SJSA1 (cell line): Measurements from ENCODE around the gene THSD4. TPM values are rescaled to one million over a fixed set of nuclear protein-coding genes. Genes with fewer than 3 reads are reported as not detected.
A peak's percentile ranks its signal among the peaks of the same experiment; 100 is the strongest.

Source experiments
- DNase-seq, 2 experiments: peaks; one replicate each; pipeline ENCODE4 v3.0.0-alpha.2; 2015 to 2020; ENCODE audit warnings: low spot score in 2 of 2, low read depth in 1 of 2
- H3K27ac ChIP-seq: fragments of 250-450 bp; sonication (Bioruptor Pico); 2 replicates; pipeline ENCODE4 v1.5.1; 2020; ENCODE audit warnings: mild to moderate bottlenecking, moderate library complexity
- H3K27me3 ChIP-seq: fragments of 250-450 bp; sonication (Bioruptor Pico); replicated peaks from 2 replicates; pipeline ENCODE4 v1.5.1; 2020; ENCODE audit warnings: mild to moderate bottlenecking, moderate library complexity
- H3K36me3 ChIP-seq: fragments of 250-450 bp; sonication (Bioruptor Pico); 2 replicates; pipeline ENCODE4 v1.5.1; 2020; ENCODE audit warnings: mild to moderate bottlenecking
- H3K4me1 ChIP-seq: fragments of 250-450 bp; sonication (Bioruptor Pico); replicated peaks from 2 replicates; pipeline ENCODE4 v1.6.1; 2021; ENCODE audit warnings: mild to moderate bottlenecking
- H3K4me3 ChIP-seq: fragments of 250-450 bp; sonication (Bioruptor Pico); 2 replicates; pipeline ENCODE4 v1.5.1; 2020; ENCODE audit warnings: mild to moderate bottlenecking
- H3K9me3 ChIP-seq: fragments of 250-450 bp; sonication (Bioruptor Pico); replicated peaks from 2 replicates; pipeline ENCODE4 v1.5.1; 2020; ENCODE audit warnings: mild to moderate bottlenecking
- total RNA-seq: library from RNA; depleted of rRNA; stranded (reverse); fragments of >200 nt; shearing (Covaris generic); gene quantifications from 2 replicates; pipeline ENCODE4 v1.2.3, GENCODE V29; 2014

THSD4 gene
- total RNA-seq, 1 experiment from 2014 or later = 14.6 TPM

- no peak for DNase-seq
These were observed 368.8 kb downstream of the THSD4 start for GRCh38 chr15:71484080-71484479.

GRCh38 chr15:71485094-71485693, 369.9 kb downstream of the THSD4 start:
- DNase-seq = no peak

More at GRCh38 chr15:71484080-71484479, 368.8 kb downstream of the THSD4 start:
- Histone ChIP-seq H3K27me3 (no peaks in the 10 kb centered on the region), H3K9me3 (no peaks in the 10 kb centered on the region), H3K27ac (no peak overlapping the region), H3K4me3 (no peak overlapping the region), H3K4me1 (no peaks in the 10 kb centered on the region), H3K36me3 (no peaks in the 10 kb centered on the region)

GRCh38 chr15:71489570-71489969, 374.3 kb downstream of the THSD4 start:
- Histone ChIP-seq H3K36me3 (no peaks in the 10 kb centered on the region), H3K9me3 (no peaks in the 10 kb centered on the region), H3K27ac (no peak overlapping the region), H3K4me3 (no peak overlapping the region), H3K27me3 (no peaks in the 10 kb centered on the region), H3K4me1 (no peaks in the 10 kb centered on the region)
- no peak for DNase-seq

More at GRCh38 chr15:71485094-71485693, 369.9 kb downstream of the THSD4 start:
- H3K27me3 ChIP-seq = no peaks in the 10 kb centered on the region
- no peak overlapping the region for H3K4me3 ChIP-seq
- no peaks in the 10 kb centered on the region for H3K9me3 ChIP-seq
- no peaks in the 10 kb centered on the region for H3K36me3 ChIP-seq
- H3K27ac ChIP-seq = no peak overlapping the region
- H3K4me1 ChIP-seq = no peaks in the 10 kb centered on the region

GRCh38 chr15:71493526-71493925, 378.3 kb downstream of the THSD4 start:
- Histone ChIP-seq H3K36me3 (no peaks in the 10 kb centered on the region), H3K9me3 (no peaks in the 10 kb centered on the region), H3K27me3 (no peaks in the 10 kb centered on the region), H3K27ac (no peak overlapping the region), H3K4me1 (peaks cover 8% of the 10 kb centered on the region), H3K4me3 (no peak overlapping the region)
- no peak for DNase-seq

DNA sequence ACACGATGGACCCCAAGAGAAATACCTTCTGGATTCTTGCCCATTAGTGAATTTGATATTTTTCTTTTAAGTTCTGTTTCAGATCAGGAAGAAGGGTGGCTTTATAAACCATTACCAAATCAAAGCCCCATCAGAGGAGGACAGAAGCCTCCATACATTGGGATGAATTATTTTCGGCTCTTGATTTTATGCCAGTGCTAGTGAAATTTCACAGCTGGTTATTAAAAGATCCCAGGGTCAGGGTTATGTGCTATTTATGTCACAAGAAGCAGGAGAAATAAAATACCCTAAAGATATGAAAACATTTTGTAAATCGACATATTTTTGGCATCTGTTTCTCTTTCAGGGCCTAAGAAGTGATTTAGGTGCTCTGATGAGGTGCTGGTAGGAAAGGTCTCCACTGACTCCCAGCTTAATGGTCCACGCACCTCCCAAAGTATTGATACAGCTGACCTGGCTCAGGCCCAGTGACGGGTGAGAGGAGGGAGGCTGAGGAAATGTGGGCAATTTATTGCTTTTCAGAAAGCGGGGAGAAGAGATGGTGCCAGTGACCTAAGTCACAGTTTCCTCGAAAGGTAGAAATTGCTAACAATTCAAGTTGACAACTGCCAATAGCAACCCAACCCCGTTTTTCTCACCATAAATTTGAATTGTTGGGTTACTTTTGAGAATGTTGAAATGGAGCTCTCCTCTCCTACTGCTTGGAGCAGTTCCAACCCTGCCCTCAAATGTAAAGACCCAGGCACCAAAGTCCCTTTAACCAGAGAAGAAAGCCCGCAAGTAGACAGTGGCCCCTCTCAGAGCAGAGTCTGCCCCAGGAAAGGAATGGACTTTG, 379.5 kb downstream of the THSD4 start:
- H3K9me3 ChIP-seq = no peaks in the 10 kb centered on the region
- no peak for DNase-seq
- no peaks in the 10 kb centered on the region for H3K36me3 ChIP-seq
- H3K27ac ChIP-seq = no peak overlapping the region
- no peak overlapping the region for H3K4me3 ChIP-seq
- H3K4me1 ChIP-seq = peaks cover 8% of the 10 kb centered on the region
- H3K27me3 ChIP-seq = no peaks in the 10 kb centered on the region

DNA sequence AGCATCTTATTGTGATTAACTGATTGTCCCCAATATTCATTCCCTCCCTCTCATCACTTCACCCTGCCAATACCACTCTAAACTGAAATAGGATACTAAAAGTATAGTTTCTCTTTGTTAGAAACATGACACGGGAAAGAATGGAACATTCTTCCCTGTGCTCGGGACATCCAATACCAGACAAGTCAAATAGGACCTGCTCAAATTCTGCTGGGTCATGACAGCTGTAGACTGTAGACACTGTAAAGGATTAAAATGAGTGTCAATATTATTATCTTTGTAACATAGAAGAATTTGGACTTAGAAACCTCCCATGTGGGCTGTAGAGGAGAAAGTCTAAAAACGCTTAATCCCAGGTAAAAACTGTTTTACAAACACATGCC, 380.1 kb downstream of the THSD4 start:
- no peak overlapping the region for H3K4me3 ChIP-seq
- DNase-seq = no peak
- H3K27ac ChIP-seq = no peak overlapping the region

DNA sequence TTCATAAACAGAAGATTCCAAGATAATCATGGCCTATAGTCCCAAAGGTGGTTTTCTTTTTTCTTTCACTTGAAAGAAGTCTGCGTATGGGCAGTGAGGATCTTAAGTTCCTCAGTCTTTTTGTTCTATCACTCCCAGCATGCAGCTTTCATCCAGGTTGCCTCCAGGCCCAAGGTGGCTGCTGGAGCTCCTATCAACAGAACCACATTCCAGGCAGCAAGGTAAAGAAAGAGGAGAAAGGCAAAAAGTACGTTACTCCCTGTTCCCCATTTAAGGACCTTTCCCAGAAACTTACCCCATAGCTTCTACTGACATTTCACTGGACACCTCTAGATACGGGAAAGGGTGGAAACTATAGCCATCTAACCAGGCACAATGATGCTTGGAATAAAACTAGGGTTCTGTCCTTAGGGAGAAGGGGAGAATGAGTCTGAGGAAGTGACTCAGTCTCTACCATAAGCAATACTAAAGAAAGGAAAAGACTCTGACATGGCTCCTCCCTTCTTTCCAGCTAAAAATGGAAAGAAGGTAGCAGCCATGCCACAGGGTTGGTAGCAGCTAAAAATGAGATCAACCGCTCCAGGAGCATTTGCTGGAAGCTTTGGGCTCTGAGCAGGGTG, 381.2 kb downstream of the THSD4 start:
- Histone ChIP-seq H3K36me3 (no peaks in the 10 kb centered on the region), H3K9me3 (no peaks in the 10 kb centered on the region), H3K4me1 (peaks cover 8% of the 10 kb centered on the region), H3K27ac (no peak overlapping the region), H3K4me3 (no peak overlapping the region), H3K27me3 (no peaks in the 10 kb centered on the region)
- peak in 1 of 2 experiments; percentile 24 for DNase-seq

More for the DNA sequence above, 380.1 kb downstream of the THSD4 start:
- H3K27me3 ChIP-seq = no peaks in the 10 kb centered on the region
- H3K9me3 ChIP-seq = no peaks in the 10 kb centered on the region
- H3K36me3 ChIP-seq = no peaks in the 10 kb centered on the region
- H3K4me1 ChIP-seq = peaks cover 8% of the 10 kb centered on the region

DNA sequence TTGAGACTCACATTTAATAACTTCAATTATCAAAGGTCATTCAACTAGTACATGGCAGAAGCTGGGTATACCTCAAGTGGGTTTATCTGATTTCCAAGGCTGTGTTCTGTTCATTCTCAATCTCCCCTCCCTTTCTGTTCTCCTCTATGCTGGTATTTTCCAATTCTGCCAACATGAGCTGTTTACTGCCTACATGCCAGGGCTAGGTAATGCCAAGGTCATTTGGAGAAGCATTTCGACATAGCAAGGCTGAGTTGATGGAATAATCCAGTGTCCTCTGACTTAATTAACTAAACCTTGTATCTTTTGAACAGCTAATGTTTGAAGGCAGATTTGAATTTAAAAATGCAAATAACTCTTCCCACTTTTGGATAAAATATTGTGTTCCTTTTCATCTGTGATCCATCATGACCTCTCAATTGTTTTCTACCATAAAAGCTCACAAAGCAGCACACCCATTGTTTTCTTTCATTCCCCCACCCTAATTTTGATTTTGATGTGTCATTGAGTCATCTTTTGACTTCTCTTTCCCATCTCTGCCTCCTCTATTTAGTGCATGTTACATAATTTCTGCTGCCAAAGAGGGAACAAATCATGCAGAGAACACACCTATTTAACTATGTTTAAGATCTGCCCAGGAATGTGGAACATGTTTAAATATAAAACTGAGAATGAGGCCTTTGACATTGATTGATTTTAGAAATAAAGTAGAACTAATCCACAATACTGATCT, 386.2 kb downstream of the THSD4 start:
- H3K27ac ChIP-seq = no peak overlapping the region
- no peak for DNase-seq

DNA sequence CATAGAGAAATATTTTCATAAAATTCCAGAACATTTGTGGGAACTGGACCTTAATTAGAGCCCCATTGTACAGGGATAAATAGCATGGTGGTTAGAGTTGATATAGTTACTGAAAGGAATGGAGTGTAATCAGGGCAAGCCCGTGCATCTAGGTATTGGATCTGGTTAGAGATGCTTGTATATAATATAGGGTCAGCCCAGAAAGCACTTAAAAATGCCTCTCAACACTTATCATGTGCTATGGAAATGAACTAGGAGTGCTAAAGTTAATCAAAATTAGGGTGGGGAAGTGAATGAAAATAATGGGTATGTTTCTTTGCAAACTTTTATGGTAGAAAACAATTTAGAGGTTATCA, 386.8 kb downstream of the THSD4 start:
- H3K36me3 ChIP-seq = no peaks in the 10 kb centered on the region

More for the DNA sequence above, 386.2 kb downstream of the THSD4 start:
- Histone ChIP-seq H3K27me3 (no peaks in the 10 kb centered on the region; the same call in 1 of the 2 replicates), H3K36me3 (no peaks in the 10 kb centered on the region), H3K9me3 (no peaks in the 10 kb centered on the region; the same call in 1 of the 2 replicates), H3K4me3 (no peak overlapping the region), H3K4me1 (peaks cover 8% of the 10 kb centered on the region)

GRCh38 chr15:71505962-71506361, 390.7 kb downstream of the THSD4 start:
- Histone ChIP-seq H3K4me1 (0 out of 2 replicates have a peak, but pooled peaks cover 4% of the 10 kb centered on the region), H3K27me3 (no peaks in the 10 kb centered on the region; the same call in 1 of the 2 replicates), H3K27ac (no peak overlapping the region), H3K9me3 (no peaks in the 10 kb centered on the region; the same call in 1 of the 2 replicates), H3K36me3 (no peaks in the 10 kb centered on the region), H3K4me3 (no peak overlapping the region)
- DNase-seq = no peak

More for the DNA sequence above, 386.8 kb downstream of the THSD4 start:
- DNase-seq = no peak
- H3K4me1 ChIP-seq = 0 out of 2 replicates have a peak, but pooled peaks cover 4% of the 10 kb centered on the region
- H3K4me3 ChIP-seq = no peak overlapping the region
- H3K27ac ChIP-seq = no peak overlapping the region
- H3K27me3 ChIP-seq = no peaks in the 10 kb centered on the region; the same call in 1 of the 2 replicates
- no peaks in the 10 kb centered on the region; the same call in 1 of the 2 replicates for H3K9me3 ChIP-seq

GRCh38 chr15:71506946-71507345, 391.7 kb downstream of the THSD4 start:
- no peak overlapping the region for H3K4me3 ChIP-seq
- no peak for DNase-seq
- H3K36me3 ChIP-seq = no peaks in the 10 kb centered on the region
- no peak overlapping the region for H3K27ac ChIP-seq
- no peaks in the 10 kb centered on the region; the same call in 1 of the 2 replicates for H3K9me3 ChIP-seq
- no peaks in the 10 kb centered on the region; the same call in 1 of the 2 replicates for H3K27me3 ChIP-seq
- H3K4me1 ChIP-seq = 0 out of 2 replicates have a peak, but pooled peaks cover 4% of the 10 kb centered on the region

GRCh38 chr15:71508081-71508682, 392.9 kb downstream of the THSD4 start:
- Histone ChIP-seq H3K27ac (no peak overlapping the region), H3K9me3 (no peaks in the 10 kb centered on the region; the same call in 1 of the 2 replicates), H3K36me3 (no peaks in the 10 kb centered on the region), H3K27me3 (no peaks in the 10 kb centered on the region; the same call in 1 of the 2 replicates), H3K4me1 (0 out of 2 replicates have a peak, but pooled peaks cover 4% of the 10 kb centered on the region), H3K4me3 (no peak overlapping the region)
- DNase-seq = no peak

DNA sequence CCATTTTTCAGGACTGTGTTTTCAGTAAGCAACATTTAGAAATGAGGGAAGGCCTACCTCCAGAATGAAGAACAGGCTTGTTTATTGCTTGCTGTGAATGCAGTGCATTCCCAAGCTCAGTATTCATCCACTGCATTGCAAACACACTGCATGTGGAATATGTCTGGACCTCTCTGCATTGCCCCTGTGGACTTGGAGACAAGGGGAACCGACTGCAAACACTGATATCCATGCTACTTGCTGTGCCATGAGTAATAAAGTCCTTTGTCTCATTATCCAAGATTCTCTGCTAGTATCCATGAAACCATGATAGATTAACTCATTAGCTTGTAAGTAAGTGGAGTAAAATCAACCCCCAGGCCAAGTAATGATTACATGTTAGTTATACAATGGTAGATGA, 393.9 kb downstream of the THSD4 start:
- no peaks in the 10 kb centered on the region for H3K36me3 ChIP-seq
- no peak for DNase-seq
- no peaks in the 10 kb centered on the region; the same call in 1 of the 2 replicates for H3K27me3 ChIP-seq
- H3K4me3 ChIP-seq = no peak overlapping the region
- no peak overlapping the region for H3K27ac ChIP-seq
- 0 out of 2 replicates have a peak, but pooled peaks cover 4% of the 10 kb centered on the region for H3K4me1 ChIP-seq
- no peaks in the 10 kb centered on the region; the same call in 1 of the 2 replicates for H3K9me3 ChIP-seq
